ENCODE results near the gene RAB43.
A peak's percentile ranks its signal among the peaks of the same experiment; 100 is the strongest.
"Not testable (repeated sequence)": the region's sequence is repeated elsewhere in the genome, so short reads cannot be mapped to it uniquely, and the experiment has no call there.

The RAB43 gene

GRCh38 chr3:129122412-129123011 is 908 bp upstream of the RAB43 start:
- DNase-seq (ENCODE audit: low spot score) = peak; percentile 40

DNA sequence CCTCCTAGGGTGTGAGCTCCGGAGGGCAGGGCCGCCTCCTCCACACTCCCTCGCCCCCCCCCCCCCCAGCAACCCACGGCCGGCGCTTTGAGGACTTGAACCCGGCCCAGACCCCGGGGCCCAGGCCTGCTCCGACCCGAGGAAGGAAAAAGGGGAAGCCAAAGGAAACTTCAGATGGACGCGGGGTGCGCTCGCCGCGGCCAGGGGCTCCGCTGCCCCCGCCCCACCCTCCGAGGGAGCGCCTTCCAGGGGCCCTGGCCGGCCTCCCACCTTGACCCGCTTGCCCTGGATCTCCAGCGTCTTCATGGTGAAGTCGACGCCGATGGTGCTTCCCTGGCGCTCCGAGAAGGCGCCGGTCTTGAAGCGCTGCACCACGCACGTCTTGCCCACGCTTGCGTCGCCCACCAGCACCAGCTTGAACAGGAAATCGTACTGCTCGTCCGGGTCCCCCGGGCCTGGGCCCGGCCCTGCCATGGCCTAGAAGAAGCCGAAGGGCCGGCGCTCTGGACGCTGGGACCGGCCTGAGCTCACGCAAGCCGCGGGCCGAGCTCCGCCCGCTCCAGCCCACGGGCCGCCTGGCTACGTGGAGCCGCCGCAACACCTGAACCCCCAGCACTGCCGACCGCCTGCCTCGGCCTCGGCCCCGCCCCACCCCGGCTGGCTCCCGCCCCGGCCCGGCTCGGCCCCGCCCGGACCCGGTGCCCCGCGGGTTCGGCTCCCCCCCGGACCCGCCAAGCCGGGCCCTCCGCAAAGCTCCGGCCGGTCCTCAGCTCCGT is 400 bp downstream of the RAB43 start:
- no peak for DNase-seq (ENCODE audit: low spot score)

DNA sequence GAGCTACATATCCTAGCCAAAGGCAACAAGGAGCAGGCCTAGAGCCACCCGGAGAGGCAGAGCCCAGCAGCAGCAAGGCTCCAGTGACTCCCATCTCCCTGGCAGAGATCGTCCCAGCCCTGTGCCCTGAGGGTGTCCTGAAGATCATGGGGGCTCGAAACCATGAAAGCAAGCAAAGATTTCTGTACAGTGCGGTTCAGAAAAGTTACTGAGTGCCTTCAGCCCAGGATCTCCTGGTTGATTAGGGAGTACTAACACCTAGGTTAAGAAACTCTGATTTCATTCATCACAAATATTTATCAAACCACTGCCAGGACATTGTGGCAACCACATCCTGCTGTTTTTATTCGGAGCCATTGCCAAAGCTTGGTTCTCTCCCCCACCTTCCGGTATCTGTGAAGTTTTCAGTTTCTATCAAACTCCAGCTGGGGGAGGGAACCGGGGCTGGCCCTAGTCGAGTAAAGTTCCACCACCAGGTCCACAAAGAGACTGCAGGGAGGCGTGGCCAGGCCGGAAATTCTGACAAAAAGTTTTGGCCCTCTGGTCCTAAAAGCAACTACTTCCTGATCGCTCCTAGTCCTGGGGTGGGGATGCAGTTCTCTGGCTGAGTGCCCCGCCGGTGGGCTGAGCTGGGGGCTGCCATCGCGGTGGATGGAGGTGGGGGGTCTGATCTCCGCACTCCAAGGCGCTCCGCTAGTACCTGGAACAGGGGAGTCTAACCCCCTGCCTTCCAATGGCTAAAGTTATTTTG is 1.2 kb downstream of the RAB43 start:
- peak; percentile 93 for DNase-seq (ENCODE audit: low spot score)

- DNase-seq (ENCODE audit: low spot score) = no peak
Measured at GRCh38 chr3:129119365-129120100, 2.1 kb downstream of the RAB43 start.

GRCh38 chr3:129118745-129119144 is 2.9 kb downstream of the RAB43 start:
- no peak for DNase-seq (ENCODE audit: low spot score)

GRCh38 chr3:129117134-129117533 is 4.5 kb downstream of the RAB43 start:
- DNase-seq (ENCODE audit: low spot score) = no peak

DNA sequence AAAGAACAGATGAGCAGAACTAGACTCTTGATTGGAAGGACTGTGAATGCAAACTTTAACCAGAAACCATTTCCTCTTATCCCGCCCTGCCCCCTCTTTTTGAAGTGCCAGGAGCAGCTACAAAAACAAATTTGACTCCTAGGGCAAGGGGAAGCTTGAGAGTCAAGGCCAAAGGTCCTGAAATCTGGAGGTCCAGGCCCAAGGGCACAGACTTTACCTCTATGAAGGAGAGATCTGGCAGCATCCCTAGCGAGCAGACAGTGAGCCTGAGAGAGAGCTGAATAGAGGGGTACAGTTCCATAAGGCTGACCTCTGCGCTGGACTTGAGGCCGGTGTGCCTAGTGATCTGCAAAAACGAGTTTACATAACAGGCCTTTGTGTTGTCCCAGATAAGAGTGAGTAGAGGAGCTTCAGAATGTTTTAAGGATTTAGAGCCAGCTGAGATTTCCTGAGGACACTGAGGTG is 5.1 kb downstream of the RAB43 start:
- DNase-seq (ENCODE audit: low spot score) = no peak

- no peak for DNase-seq (ENCODE audit: low spot score)
Measured at GRCh38 chr3:129114455-129114854, 7.1 kb downstream of the RAB43 start.

DNA sequence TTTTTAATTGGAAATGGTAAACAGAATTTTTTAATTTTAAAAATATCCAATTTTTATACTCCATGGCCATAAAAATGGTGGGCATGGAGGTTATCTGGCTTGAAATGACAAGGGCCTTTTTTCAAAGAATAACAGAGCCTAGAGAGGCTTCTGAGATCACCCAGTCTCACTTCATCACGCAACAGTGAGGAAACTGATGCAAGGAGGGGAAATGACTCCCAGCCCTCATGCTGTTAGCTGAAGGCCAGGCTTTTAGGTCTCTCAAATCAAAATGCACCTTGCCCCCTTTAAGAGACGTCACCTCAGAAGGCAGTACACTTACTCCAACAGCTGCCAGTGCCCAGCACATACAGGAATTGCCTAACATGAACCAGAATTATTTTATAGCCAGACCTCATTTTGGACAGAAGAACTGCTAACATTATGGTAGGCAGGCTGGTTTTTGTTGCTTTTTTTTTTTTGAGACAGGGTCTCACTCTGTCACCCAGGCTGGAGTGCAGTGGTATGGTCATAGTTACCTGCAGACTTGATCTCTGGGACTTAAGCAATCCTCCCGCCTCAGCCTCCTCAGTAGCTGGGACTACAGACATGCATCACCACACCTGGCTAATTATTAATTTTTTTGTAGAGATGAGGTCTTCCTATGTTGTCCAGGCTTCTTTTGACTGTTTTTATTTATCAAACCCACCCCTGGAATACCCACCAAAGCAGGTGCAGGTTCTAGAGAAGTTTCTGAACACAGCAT is 9.1 kb downstream of the RAB43 start:
- DNase-seq (ENCODE audit: low spot score) = peak; percentile 29

GRCh38 chr3:129111076-129111780 is 10.4 kb downstream of the RAB43 start:
- DNase-seq (ENCODE audit: low spot score) = not testable (repeated sequence)

DNA sequence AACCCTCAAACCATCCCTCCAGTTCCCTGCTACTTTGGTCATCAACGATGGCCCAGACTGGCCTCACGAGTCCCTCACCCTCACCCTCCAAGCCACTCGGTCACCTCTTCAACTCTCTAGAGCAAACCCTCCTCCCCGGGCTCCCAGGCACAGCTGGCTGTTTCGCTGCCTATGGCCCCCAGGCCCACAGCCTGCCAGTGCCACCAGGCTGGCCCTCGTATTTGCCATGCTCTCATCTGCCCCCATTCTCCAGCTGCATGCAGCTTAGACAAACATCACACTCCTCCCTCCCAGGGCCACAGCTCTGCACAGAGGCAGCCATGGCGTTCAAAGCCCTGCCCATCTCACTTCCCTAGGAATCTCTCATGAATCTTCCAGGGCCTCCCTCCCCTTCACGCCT is 13.8 kb downstream of the RAB43 start:
- DNase-seq (ENCODE audit: low spot score) = no peak

- DNase-seq (ENCODE audit: low spot score) = no peak
Measured at GRCh38 chr3:129106866-129107565, 14.6 kb downstream of the RAB43 start.

GRCh38 chr3:129106320-129106719 is 15.3 kb downstream of the RAB43 start:
- no peak for DNase-seq (ENCODE audit: low spot score)

- no peak for DNase-seq (ENCODE audit: low spot score)
Measured at GRCh38 chr3:129105862-129106261, 15.7 kb downstream of the RAB43 start.

DNA sequence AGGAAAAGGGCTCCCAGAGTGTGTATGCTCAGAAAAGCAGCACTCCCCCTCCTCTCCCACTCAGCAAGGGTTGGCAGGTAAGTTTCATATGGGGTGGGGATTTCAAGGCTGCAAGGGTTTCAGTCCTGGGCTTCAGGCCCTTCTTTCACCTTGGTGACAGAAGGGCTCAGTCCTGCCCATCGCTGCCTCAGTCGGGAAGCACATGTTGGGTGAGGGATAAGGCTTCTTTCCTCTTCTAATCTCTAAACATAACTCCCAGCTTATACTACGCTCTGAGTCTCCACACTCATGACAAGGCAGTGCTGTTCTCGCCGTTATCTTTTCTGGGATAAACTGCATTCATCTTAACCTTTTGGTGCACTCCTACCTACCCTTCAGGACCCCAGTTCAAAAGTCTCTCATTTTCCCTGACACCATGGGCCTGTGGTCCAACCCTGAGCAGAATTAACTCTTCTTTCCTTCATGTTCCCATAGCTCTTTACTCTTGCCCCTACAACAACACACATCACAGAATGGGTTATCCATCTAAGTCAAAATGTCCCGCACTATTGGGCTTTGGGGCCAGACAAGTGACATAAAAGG is 17.0 kb downstream of the RAB43 start:
- DNase-seq (ENCODE audit: low spot score) = no peak

DNA sequence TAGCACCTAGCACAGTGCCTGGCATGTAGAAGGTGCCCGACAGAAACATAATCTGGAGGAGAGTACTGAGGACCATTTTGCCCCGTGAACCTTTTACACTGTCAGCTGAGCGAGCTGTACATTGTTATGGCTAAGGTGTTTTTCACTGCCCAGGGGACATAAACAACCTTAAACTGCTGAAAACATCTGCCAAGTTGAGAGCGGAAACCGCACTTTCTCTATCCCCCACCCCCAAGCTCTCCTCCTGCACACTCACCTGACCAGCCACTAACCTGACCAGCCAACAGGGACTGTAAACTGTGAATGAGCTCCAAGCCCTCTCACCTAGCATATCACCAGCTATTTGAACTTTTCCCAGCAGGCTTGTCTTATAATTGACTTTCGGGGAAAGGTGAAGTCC is 17.6 kb downstream of the RAB43 start:
- no peak for DNase-seq (ENCODE audit: low spot score)

DNA sequence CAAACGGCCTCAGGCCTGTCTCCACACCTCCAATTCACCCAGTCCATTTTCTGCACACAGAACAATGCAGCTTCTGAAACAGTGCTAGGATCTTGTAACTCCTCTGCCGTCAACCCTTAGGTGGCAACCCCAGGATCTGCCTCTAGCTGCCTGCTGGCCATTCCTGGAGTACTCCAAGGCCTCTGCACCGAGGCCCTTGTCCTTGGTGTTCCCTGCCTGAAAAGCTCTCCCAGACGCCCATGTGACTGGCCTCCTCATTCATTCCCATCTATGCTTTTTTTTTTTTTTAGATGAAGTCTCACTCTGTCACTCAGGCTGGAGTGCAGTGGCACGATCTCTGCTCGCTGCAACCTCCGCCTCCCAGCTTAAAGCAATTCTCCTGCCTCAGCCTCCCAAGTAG is 18.3 kb downstream of the RAB43 start:
- no peak for DNase-seq (ENCODE audit: low spot score)

GRCh38 chr3:129101370-129102138 is 20.1 kb downstream of the RAB43 start:
- DNase-seq (ENCODE audit: low spot score) = no peak

DNA sequence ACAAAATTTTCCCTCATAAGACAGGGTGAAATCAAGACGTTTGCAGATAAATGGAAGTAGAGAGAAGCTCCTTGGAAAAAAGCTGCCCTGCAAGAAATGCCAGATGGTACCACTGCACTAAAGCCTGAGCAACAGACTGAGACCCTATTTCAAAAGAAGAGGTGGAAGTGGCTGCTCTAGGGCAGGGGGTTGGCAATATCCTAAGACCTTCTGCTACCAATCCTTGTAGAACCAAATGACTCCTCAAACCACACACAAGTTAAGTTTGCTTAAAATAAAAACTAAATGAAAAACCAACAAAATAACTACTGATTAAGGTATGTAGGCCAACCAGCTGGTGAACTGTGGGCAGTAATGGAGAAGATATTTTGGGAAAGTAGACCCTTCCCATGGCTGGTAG is 21.3 kb downstream of the RAB43 start:
- DNase-seq (ENCODE audit: low spot score) = no peak

All from AG20443 (cell line).